ENCODE results near the gene CCDC69.

Gene CCDC69

GRCh38 chr5:151164687-151165392 lies 59.1 kb downstream of the CCDC69 start:
- peak; percentile 71 for DNase-seq (ENCODE audit: low read depth)

GRCh38 chr5:151162776-151163175 lies 61.1 kb downstream of the CCDC69 start:
- no peak for DNase-seq (ENCODE audit: low read depth)

- no peak for DNase-seq (ENCODE audit: low read depth)
Observed at GRCh38 chr5:151159649-151160373, 64.1 kb downstream of the CCDC69 start.

- no peak for DNase-seq (ENCODE audit: low read depth)
Observed at GRCh38 chr5:151158287-151158661, 65.6 kb downstream of the CCDC69 start.

- peak; percentile 68 for DNase-seq (ENCODE audit: low read depth)
Observed at GRCh38 chr5:151157426-151158286, 66.2 kb downstream of the CCDC69 start, which contains the start of gene ANXA6. TSS of gene ANXA6 (minus strand) at chr5:151157779. CDS start at chr5:151147901, 9,878 bp downstream.

GRCh38 chr5:151156507-151157420 lies 67.1 kb downstream of the CCDC69 start:
- no peak for DNase-seq (ENCODE audit: low read depth)

GRCh38 chr5:151155775-151156506 lies 68.0 kb downstream of the CCDC69 start:
- DNase-seq (ENCODE audit: low read depth) = no peak

DNA sequence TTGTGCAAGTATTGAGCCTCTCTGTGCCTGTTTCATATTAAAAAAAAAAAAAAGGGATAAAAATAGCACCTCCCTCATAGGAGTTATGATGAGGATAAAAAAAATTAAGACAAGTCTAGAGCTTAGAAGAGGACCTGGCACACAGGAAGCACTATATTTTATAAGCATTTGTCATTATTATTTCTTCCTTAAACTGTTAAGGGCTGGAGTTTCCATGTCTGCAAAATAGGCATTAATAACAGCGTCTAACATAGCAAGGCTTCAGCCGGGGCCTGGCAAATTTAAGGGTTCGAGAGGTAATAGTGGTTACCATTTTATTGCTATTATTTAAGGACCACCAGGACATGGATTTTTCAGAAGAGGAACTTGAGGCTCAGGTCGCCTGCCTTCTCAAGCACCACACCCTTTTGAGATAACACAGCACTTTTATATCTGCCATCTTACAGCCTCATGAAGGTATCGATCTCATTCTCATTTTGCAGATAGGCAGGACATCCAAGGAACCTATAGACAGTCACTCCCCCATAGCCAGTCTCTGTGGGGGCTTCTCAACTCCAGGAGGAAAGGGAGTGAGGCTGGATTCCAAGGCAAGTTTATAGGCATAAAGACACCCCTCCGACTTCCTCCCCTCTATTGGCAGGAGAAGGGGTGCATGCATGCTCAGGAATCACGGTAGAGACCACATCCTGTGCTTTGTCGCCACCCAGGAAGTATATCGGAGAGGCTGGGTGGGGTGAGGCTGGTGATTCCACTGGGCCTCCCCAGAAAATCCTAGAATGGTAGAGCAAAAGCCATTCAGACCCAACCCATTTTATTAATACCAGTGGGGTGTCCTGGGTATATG lies 68.7 kb downstream of the CCDC69 start:
- DNase-seq (ENCODE audit: low read depth) = peak; percentile 47

DNA sequence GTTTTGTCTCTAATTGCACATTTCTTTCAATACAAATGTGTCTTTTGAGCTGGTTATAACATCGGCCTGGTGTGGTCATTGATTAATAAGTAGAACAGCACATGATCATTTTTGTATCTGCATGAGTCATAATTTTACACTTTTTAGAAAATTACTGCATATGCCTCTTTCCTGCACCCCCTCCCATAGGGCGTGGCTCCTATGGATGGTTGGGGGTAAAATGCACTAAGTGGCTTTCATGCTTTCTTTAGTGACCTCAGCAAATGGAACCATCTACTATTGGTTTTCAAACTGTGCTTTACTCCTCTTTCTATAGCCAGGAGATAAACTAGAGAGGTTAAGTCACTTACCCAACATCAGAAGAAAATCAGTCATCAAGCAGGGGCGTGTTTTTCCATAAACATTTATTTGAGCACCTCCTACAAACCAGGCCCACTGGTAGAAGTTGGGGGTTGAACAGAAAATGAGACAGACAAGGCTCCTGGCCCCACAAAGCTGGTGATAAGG lies 70.1 kb downstream of the CCDC69 start:
- DNase-seq (ENCODE audit: low read depth) = peak; percentile 50

- no peak for DNase-seq (ENCODE audit: low read depth)
Observed at GRCh38 chr5:151153300-151153699, 70.6 kb downstream of the CCDC69 start.

- DNase-seq (ENCODE audit: low read depth) = peak; percentile 63
Observed at GRCh38 chr5:151151793-151152192, 72.1 kb downstream of the CCDC69 start.

GRCh38 chr5:151151263-151151660 lies 72.6 kb downstream of the CCDC69 start:
- DNase-seq (ENCODE audit: low read depth) = no peak

DNA sequence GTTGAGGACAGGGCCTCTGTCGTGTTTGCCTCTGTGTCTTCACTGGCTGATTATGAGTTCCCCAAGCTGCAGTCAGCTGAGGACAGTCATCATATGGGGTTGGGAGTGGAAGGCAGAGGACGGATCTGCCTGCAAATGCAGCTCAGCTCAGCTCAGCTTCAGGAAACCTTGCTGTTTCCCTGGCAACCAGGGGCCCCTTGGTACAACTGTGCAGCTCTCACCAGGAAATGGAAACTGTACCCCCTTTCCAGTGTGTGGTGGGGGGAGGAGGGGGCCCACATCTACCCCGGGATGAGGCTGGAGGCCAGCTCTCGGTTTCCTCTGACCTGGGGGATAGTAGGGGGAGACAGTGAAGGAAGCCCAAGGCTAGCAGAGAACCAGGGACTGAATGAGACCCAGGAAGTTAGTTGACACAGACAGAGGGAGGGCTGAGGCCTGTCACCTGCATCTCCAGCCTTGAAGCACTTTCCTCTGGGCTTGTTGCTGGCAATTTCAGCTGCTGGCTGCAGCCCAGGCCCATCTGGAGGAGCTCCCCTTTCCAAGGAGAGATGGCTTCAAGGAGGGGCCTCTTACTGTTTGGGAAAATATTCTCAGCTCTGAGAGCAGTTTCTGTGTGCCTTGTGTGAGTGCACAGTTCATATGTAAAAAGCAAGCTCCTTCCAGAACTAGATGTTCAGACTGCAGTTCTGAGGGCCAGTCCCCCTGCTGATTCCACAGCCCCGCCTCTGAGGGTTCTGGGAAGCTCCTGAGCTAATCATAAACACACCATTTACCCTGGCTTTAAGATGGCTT lies 73.2 kb downstream of the CCDC69 start:
- peak; percentile 51 for DNase-seq (ENCODE audit: low read depth)

GRCh38 chr5:151148583-151148982 lies 75.3 kb downstream of the CCDC69 start:
- DNase-seq (ENCODE audit: low read depth) = no peak

GRCh38 chr5:151147033-151147432 lies 76.9 kb downstream of the CCDC69 start:
- DNase-seq (ENCODE audit: low read depth) = no peak

- DNase-seq (ENCODE audit: low read depth) = no peak
Observed at GRCh38 chr5:151146061-151146460, 77.8 kb downstream of the CCDC69 start.

GRCh38 chr5:151144922-151145321 lies 79.0 kb downstream of the CCDC69 start:
- no peak for DNase-seq (ENCODE audit: low read depth)

DNA sequence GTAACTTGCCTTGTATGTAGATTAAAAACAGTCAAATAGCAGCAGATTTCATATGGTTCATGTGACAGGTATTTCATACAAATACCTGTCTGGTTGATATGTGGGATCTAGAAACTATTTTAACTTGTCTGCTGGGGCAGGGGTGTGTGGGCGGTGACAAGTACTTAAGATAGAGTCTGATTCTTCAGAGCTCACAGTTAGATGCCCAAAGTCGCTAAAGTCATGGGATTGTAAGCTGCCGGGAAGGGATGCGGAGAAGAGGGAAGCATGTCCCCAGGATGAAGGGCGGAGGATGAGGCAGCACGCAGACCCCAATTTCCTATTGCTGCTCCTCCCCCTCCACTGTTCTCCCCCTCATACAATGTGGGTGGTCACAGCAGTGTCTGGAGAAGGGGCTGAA lies 79.6 kb downstream of the CCDC69 start:
- DNase-seq (ENCODE audit: low read depth) = no peak

- no peak for DNase-seq (ENCODE audit: low read depth)
Observed at GRCh38 chr5:151143645-151144044, 80.2 kb downstream of the CCDC69 start.

Data from activated T-cell treated with anti-CD3 and anti-CD28 coated beads for 48 hours (primary cell).